OCI-LY7 (cell line): ENCODE results near the gene SCYGR1.

Source experiments
- EZH2phosphoT487 ChIP-seq: fragments of 200-600 bp; sonication (generic); IDR thresholded peaks from 2 replicates; pipeline ENCODE4 v1.6.1; 2018; ENCODE audit warnings: low read depth, borderline replicate concordance, mild to moderate bottlenecking, mixed run types, antibody characterized with exemption, low read length, moderate library complexity, mixed read lengths
- TF ChIP-seq, protein P1 (sequence below): fragments of 200-600 bp; sonication (generic); conservative IDR thresholded peaks from 2 replicates; pipeline ENCODE4 v1.5.1; 2014; ENCODE audit warnings: mild to moderate bottlenecking, antibody characterized with exemption, low read length, moderate library complexity, mixed read lengths

DNA sequence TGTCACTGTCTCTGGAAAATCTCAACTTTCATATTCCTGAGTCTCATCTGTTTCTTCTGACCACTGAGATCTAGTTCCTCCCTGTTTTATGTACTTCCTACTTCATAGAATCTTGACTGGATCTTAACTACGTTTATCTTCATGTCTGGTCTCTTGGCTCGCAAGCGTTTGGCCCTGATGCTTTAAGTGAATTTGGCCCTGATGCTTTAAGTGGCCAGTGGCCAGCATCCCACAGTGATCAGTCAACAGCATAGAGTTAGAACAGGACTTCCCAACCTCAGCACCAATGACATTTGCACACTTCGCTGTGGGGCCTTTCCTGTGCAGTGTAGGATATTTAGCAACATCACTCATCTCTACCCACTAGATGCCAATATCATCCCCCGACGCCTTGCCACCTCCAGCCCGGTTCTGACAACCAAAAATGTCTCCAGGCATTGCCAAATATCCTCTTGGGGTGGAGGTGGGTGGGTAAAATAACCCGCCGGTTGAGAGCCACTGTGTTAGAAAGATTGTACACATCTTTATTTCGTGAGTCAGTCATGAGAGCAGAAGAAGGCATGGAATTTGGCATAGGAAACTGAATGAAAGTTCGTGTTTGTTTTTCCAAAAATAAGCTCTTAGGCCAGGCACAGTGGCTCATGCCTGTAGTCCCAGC lies 20.9 kb downstream of the SCYGR1 start:
- TF ChIP-seq, protein P1, sequence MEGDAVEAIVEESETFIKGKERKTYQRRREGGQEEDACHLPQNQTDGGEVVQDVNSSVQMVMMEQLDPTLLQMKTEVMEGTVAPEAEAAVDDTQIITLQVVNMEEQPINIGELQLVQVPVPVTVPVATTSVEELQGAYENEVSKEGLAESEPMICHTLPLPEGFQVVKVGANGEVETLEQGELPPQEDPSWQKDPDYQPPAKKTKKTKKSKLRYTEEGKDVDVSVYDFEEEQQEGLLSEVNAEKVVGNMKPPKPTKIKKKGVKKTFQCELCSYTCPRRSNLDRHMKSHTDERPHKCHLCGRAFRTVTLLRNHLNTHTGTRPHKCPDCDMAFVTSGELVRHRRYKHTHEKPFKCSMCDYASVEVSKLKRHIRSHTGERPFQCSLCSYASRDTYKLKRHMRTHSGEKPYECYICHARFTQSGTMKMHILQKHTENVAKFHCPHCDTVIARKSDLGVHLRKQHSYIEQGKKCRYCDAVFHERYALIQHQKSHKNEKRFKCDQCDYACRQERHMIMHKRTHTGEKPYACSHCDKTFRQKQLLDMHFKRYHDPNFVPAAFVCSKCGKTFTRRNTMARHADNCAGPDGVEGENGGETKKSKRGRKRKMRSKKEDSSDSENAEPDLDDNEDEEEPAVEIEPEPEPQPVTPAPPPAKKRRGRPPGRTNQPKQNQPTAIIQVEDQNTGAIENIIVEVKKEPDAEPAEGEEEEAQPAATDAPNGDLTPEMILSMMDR: no peak
- no peak for TF ChIP-seq EZH2phosphoT487
